GM18502 (cell line): ENCODE measurements around the gene FBP1.
"Not testable (repeated sequence)": the region's sequence is repeated elsewhere in the genome, so short reads cannot be mapped to it uniquely, and the experiment has no call there.

Experiments used
- ATAC-seq: cut with Tn5 transposase; IDR thresholded peaks from one replicate; pipeline ENCODE4 v1.9.1; 2021; ENCODE audit warnings: mild to moderate bottlenecking; ENCODE audit not compliant: unreplicated experiment, poor library complexity

The FBP1 gene

GRCh38 chr9:94623253-94623652, 16.1 kb downstream of the FBP1 start:
- ATAC-seq: no peak

- ATAC-seq: no peak
Observed at GRCh38 chr9:94622087-94622800, 17.1 kb downstream of the FBP1 start.

- ATAC-seq: no peak
Observed at GRCh38 chr9:94619026-94619425, 20.3 kb downstream of the FBP1 start.

GRCh38 chr9:94613003-94613402, 26.3 kb downstream of the FBP1 start:
- no peak for ATAC-seq

- no peak for ATAC-seq
Observed at GRCh38 chr9:94612071-94612470, 27.2 kb downstream of the FBP1 start.

GRCh38 chr9:94611638-94612068, 27.7 kb downstream of the FBP1 start:
- ATAC-seq: no peak

- no peak for ATAC-seq
Observed at GRCh38 chr9:94610181-94610606, 29.1 kb downstream of the FBP1 start.

GRCh38 chr9:94607423-94607691, 32.0 kb downstream of the FBP1 start:
- ATAC-seq: no peak

GRCh38 chr9:94606646-94607422, 32.5 kb downstream of the FBP1 start:
- ATAC-seq: no peak

- ATAC-seq: no peak
Observed at GRCh38 chr9:94603259-94604160, 35.8 kb downstream of the FBP1 start.

- ATAC-seq: no peak
Observed at GRCh38 chr9:94602666-94603065, 36.7 kb downstream of the FBP1 start.

- ATAC-seq: no peak
Observed at GRCh38 chr9:94600715-94601114, 38.6 kb downstream of the FBP1 start.

- no peak for ATAC-seq
Observed at GRCh38 chr9:94600258-94600657, 39.1 kb downstream of the FBP1 start.

- no peak for ATAC-seq
Observed at GRCh38 chr9:94599102-94599501, 40.2 kb downstream of the FBP1 start.

GRCh38 chr9:94593459-94594345, 45.6 kb downstream of the FBP1 start, which contains the start of gene FBP2:
FBP2 (minus strand) TSS chr9:94593824; CDS start chr9:94593726, 98 bp downstream.
- no peak for ATAC-seq

- not testable (repeated sequence) for ATAC-seq
Observed at GRCh38 chr9:94592683-94593082, 46.6 kb downstream of the FBP1 start.

GRCh38 chr9:94591876-94592275, 47.4 kb downstream of the FBP1 start:
- ATAC-seq: no peak

GRCh38 chr9:94591046-94591545, 48.2 kb downstream of the FBP1 start:
- not testable (repeated sequence) for ATAC-seq

- ATAC-seq: no peak
Observed at GRCh38 chr9:94588681-94589080, 50.6 kb downstream of the FBP1 start.

- ATAC-seq: no peak
Observed at GRCh38 chr9:94586814-94587213, 52.5 kb downstream of the FBP1 start.
